Left lung (tissue), 10 donors: Measurements from ENCODE around the gene OLIG1. TPM values are rescaled to one million over a fixed set of nuclear protein-coding genes. Genes with fewer than 3 reads are reported as not detected.

Experiments used
- ATAC-seq: fragments of 200-7000 bp; cut with Tn5 transposase; one replicate; pipeline ENCODE4 v1.9.1; 2020; ENCODE audit warnings: moderate library complexity
- DNase-seq, 4 donors: peaks; one replicate each; pipeline ENCODE4 v3.0.0-alpha.2; 2013 to 2020
- H3K27ac ChIP-seq, 2 donors: fragments of 200-600 bp; sonication (generic) in 1 of 2; one replicate each; pipeline versions ENCODE4 v1.5.0 to v1.8.0; 2020 to 2021
- H3K27me3 ChIP-seq, 2 donors: fragments of 200-600 bp; sonication (generic) in 1 of 2; one replicate each; pipeline versions ENCODE4 v1.5.0 to v1.8.0; 2020 to 2021
- H3K36me3 ChIP-seq, 2 donors: fragments of 200-600 bp; sonication (generic) in 1 of 2; one replicate each; pipeline versions ENCODE4 v1.5.0 to v1.8.0; 2020 to 2021
- H3K4me1 ChIP-seq, 2 donors: fragments of 200-600 bp; one replicate each; pipeline ENCODE4 v1.8.0; 2021
- H3K4me3 ChIP-seq, 2 donors: fragments of 200-600 bp; sonication (generic) in 1 of 2; one replicate each; pipeline versions ENCODE4 v1.5.0 to v1.8.0; 2020 to 2021; ENCODE audit warnings: mild to moderate bottlenecking in 1 of 2
- H3K9me3 ChIP-seq, 2 donors: fragments of 200-600 bp; sonication (generic) in 1 of 2; one replicate each; pipeline versions ENCODE4 v1.5.0 to v1.8.0; 2020 to 2021
- CTCF ChIP-seq, 2 donors: fragments of 200-600 bp; sonication (generic) in 1 of 2; IDR thresholded peaks; one replicate each; pipeline versions ENCODE4 v1.5.0 to v1.8.0; 2021; ENCODE audit warnings: antibody characterized with exemption in 2 of 2
- intact Hi-C, 2 donors: fragments of 100-400 bp; cut with DNase I; formaldehyde crosslinking; loops; one replicate each; pipeline versions ENCODE4 v1.11.2 to v1.14.2; 2022
- polyA plus RNA-seq, 6 donors: library from polyadenylated mRNA; unstranded; fragments of 120-200 nt; gene quantifications; one replicate each; pipeline ENCODE4 v1.2.1, GENCODE V29; 2013; ENCODE audit not compliant: insufficient read length in 6 of 6
- total RNA-seq, 2 donors: library from RNA; stranded (reverse); fragmentation: NEBNext Ultra II Directional; extraction: Animal tissue kit (Norgen Biotek cat#: 25700); gene quantifications; one replicate each; pipeline ENCODE4 v1.2.1, GENCODE V29; 2021
- donor health status: DM: no; HTN: yes; CAD: no.
- donor health status: DM: no; HTN: no; CAD: no.

Gene OLIG1
- total and polyA plus RNA-seq, 8 donors: 0.06 to 4.2 (median 0.16) TPM; not detected in 1

GRCh38 chr21:33027401-33028286 is 42.3 kb upstream of the OLIG1 start:
- peak overlapping the region in 1 of 2 donors; percentile 19 for H3K4me3 ChIP-seq
- no peak for ATAC-seq
- H3K36me3 ChIP-seq: no peaks in the 10 kb centered on the region
- H3K27me3 ChIP-seq: peaks cover 98 to 100% of the 10 kb centered on the region in 2 donors
- no peaks in the 10 kb centered on the region for H3K9me3 ChIP-seq
- H3K4me1 ChIP-seq: peaks cover 0 to 76% of the 10 kb centered on the region in 2 donors
- no peak for TF ChIP-seq CTCF (IDR thresholded peaks at IDR 0.05)
- intact Hi-C loops: no loop called here
- H3K27ac ChIP-seq: no peak overlapping the region
- DNase-seq: peak in 1 of 4 donors; percentile 77

- no peak for DNase-seq
- no peaks in the 10 kb centered on the region for H3K9me3 ChIP-seq
- TF ChIP-seq CTCF (IDR thresholded peaks at IDR 0.05): no peak
- peaks cover 98 to 100% of the 10 kb centered on the region in 2 donors for H3K27me3 ChIP-seq
- ATAC-seq: no peak
- no peaks in the 10 kb centered on the region for H3K36me3 ChIP-seq
- H3K4me1 ChIP-seq: peaks cover 0 to 71% of the 10 kb centered on the region in 2 donors
- intact Hi-C loops: no loop called here
- no peak overlapping the region for H3K4me3 ChIP-seq
- H3K27ac ChIP-seq: no peak overlapping the region
Measured at GRCh38 chr21:33028287-33028670, 41.7 kb upstream of the OLIG1 start.

- Histone ChIP-seq H3K36me3 (no peaks in the 10 kb centered on the region), H3K27me3 (peaks cover 98 to 100% of the 10 kb centered on the region in 2 donors), H3K27ac (no peak overlapping the region), H3K4me3 (no peak overlapping the region), H3K4me1 (peaks cover 0 to 70% of the 10 kb centered on the region in 2 donors), H3K9me3 (no peaks in the 10 kb centered on the region)
- DNase-seq (peak in 1 of 4 donors; percentile 86), ATAC-seq (no peak)
- no peak for TF ChIP-seq CTCF (IDR thresholded peaks at IDR 0.05)
- intact Hi-C loops: no loop called here
Measured at GRCh38 chr21:33028773-33029384, 41.1 kb upstream of the OLIG1 start.

DNA sequence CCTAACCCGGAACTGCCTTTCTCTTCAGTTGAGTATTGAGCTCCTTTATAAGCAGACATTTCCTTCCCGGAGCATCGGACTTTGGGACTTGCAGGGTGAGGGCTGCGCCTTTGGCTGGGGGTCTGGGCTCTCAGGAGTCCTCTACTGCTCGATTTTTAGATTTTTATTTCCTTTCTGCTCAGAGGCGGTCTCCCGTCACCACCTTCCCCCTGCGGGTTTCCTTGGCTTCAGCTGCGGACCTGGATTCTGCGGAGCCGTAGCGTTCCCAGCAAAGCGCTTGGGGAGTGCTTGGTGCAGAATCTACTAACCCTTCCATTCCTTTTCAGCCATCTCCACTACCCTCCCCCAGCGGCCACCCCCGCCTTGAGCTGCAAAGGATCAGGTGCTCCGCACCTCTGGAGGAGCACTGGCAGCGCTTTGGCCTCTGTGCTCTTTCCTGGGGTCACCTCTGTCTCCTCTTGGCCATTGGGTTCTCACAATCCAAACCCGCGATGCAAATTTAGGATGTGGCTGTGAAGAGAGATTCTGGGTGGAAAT is 40.5 kb upstream of the OLIG1 start:
- Histone ChIP-seq H3K9me3 (no peaks in the 10 kb centered on the region), H3K27me3 (peaks cover 98 to 100% of the 10 kb centered on the region in 2 donors), H3K4me1 (peaks cover 0 to 64% of the 10 kb centered on the region in 2 donors), H3K27ac (no peak overlapping the region), H3K36me3 (no peaks in the 10 kb centered on the region), H3K4me3 (no peak overlapping the region)
- ATAC-seq (no peak), DNase-seq (no peak)
- intact Hi-C loops: no loop called here
- no peak for TF ChIP-seq CTCF (IDR thresholded peaks at IDR 0.05)

- Histone ChIP-seq H3K4me1 (peaks cover 0 to 58% of the 10 kb centered on the region in 2 donors), H3K9me3 (no peaks in the 10 kb centered on the region), H3K4me3 (no peak overlapping the region), H3K27ac (no peak overlapping the region), H3K36me3 (no peaks in the 10 kb centered on the region), H3K27me3 (peaks cover 95 to 100% of the 10 kb centered on the region in 2 donors)
- DNase-seq (no peak), ATAC-seq (no peak)
- intact Hi-C loops: no loop called here
- no peak for TF ChIP-seq CTCF (IDR thresholded peaks at IDR 0.05)
Measured at GRCh38 chr21:33029975-33030461, 39.9 kb upstream of the OLIG1 start.
